ENCODE measurements around the gene HEY2.
"Not testable (repeated sequence)": the region's sequence is repeated elsewhere in the genome, so short reads cannot be mapped to it uniquely, and the experiment has no call there.

The HEY2 gene

DNA sequence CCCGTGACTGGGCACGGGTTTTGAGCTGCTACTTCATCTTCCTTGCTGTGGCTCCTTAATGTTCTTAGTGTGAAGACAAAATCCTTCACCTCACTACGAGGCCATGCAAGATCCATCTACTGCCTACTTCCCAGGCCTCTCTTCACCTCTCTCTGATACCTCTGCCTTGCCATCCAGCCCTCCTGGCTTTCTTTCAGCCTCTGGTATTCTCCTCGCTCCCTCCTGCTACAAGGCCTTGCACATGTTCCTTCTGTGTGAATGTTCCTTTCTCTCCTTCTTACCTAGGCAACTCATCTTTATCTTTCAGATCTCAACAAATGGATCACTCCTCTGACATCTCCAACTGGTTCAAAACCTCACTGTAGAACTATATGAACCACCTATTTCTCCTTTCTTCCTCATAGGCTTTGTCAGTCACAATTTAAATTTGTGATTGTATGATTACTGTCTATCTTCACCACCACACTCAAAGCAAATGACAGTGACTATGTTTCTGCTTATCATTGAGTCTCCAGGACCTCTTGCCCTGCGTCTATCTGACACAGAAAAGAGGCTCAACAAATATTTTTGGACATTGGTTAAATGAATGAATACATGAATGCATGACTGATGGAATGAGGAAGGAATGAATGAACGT, 19.8 kb downstream of the HEY2 start:
- no peak for TF ChIP-seq CTCF (IDR thresholded peaks at IDR 0.05; ENCODE audit: control insufficient read depth, extremely low read depth, insufficient read depth)
- DNase-seq (ENCODE audit: low read depth): no peak
- H3K4me3 ChIP-seq (ENCODE audit: low read depth, low read length): no peak overlapping the region

GRCh38 chr6:125773387-125774341, 24.2 kb downstream of the HEY2 start:
- no peak for DNase-seq (ENCODE audit: low read depth)
- TF ChIP-seq CTCF (IDR thresholded peaks at IDR 0.05; ENCODE audit: control insufficient read depth, extremely low read depth, insufficient read depth): no peak
- no peak overlapping the region for H3K4me3 ChIP-seq (ENCODE audit: low read depth, low read length)

DNA sequence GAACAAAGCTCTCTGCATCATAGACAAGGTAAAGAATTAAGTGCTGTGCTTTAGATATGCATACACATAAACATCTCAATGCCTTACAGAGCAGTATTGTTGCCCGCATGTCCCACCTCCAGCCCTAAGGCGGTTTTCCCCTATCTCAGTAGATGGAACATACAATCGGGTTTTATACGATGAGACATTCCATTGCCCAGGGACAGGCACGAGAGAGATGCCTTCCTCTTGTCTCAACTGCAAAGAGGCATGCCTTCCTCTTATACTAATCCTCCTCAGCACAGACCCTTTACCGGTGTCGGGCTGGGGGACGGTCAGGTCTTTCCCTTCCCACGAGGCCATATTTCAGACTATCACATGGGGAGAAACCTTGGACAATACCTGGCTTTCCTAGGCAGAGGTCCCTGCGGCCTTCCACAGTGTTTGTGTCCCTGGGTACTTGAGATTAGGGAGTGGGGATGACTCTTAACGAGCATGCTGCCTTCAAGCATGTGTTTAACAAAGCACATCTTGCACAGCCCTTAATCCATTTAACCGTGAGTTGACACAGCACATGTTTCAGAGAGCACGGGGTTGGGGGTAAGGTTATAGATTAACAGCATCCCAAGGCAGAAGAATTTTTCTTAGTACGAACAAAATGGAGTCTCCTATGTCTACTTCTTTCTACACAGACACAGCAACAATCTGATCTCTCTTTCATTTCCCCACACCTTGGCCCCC, 26.8 kb downstream of the HEY2 start:
- DNase-seq (ENCODE audit: low read depth); H3K4me3 ChIP-seq (ENCODE audit: low read depth, low read length): not testable (repeated sequence)

DNA sequence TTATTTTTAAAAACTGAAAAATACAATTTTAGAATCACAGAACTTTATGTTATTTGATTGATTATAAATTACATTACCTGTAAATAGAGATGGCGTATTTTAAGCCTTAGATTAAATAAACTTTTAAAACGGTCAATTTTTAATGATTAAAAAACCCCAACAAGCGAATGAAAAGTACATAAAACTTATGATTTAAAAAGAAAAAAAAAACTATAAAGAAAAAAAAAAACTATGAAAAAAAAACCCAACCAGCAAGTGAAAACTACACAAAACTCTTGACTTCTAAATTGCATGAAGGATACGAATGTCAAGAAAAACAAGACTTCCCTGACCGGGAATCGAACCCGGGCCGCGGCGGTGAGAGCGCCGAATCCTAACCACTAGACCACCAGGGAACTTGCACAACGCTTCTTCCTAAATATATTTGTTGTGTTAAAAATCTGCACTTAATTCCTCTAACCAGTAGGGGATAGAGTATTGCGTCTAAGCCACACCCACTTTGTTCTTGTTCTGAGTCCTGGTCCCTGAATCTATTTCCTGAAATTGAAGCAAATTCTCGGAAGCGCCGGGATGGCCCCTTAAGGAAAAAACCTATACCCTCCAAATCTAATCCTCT, 30.6 kb downstream of the HEY2 start:
- H3K4me3 ChIP-seq (ENCODE audit: low read depth, low read length): peak overlapping the region; percentile 68
- peak; percentile 82 for DNase-seq (ENCODE audit: low read depth)
- no peak for TF ChIP-seq CTCF (IDR thresholded peaks at IDR 0.05; ENCODE audit: control insufficient read depth, extremely low read depth, insufficient read depth)

DNA sequence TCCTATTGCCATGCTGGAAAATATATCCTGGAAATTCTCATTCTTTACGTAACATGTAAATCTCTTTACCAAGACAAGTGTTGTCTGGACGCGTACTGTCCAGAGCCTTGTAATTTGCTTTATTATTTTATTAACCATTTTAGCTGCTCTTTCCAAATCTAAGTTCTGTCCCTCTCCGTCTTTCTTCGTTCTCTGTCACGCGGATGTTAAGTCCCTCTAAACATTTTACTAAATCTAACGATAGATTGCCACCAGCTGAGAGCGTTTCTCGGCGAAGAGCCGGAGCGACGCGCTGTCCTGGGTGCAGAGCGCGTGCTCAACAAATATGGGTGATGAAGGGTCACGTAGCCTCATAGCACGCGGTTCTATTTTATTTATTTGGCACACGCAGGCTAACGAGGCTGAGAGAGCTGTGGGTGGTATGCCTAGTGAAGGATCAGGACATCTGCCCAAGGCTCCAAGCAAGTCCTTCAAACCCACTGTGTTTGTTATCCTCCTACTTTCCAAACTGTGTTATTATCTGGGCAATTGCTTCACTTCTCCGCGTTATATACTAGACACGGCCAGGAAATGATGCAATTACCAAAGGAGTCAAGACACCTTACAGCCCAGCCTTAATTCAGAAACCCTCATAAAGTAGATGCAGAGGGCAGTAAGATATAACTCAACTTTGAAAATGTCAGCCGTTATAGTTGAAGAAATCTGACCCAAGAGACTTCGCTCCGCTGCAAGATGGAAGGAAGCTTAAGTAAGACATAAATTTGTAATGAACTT, 31.3 kb downstream of the HEY2 start:
- no peak for TF ChIP-seq CTCF (IDR thresholded peaks at IDR 0.05; ENCODE audit: control insufficient read depth, extremely low read depth, insufficient read depth)
- DNase-seq (ENCODE audit: low read depth): no peak
- peak overlapping the region; percentile 68 for H3K4me3 ChIP-seq (ENCODE audit: low read depth, low read length)

- peak; percentile 29 for TF ChIP-seq CTCF (IDR thresholded peaks at IDR 0.05; ENCODE audit: control insufficient read depth, extremely low read depth, insufficient read depth)
- DNase-seq (ENCODE audit: low read depth): no peak
- H3K4me3 ChIP-seq (ENCODE audit: low read depth, low read length): peak overlapping the region; percentile 68
Measured at GRCh38 chr6:125781314-125781868, 32.0 kb downstream of the HEY2 start.
